T-helper 9 cell (primary cell): ENCODE measurements around the gene METTL25B.
"Not testable (repeated sequence)": the region's sequence is repeated elsewhere in the genome, so short reads cannot be mapped to it uniquely, and the experiment has no call there.

Experiments
- DNase-seq: peaks from one replicate; pipeline ENCODE4 v3.0.0-alpha.2; 2020

METTL25B gene

GRCh38 chr1:156750191-156750672 lies 22.0 kb downstream of the METTL25B start:
- no peak for DNase-seq

GRCh38 chr1:156750711-156751450 lies 22.6 kb downstream of the METTL25B start:
- DNase-seq: peak; percentile 29

DNA sequence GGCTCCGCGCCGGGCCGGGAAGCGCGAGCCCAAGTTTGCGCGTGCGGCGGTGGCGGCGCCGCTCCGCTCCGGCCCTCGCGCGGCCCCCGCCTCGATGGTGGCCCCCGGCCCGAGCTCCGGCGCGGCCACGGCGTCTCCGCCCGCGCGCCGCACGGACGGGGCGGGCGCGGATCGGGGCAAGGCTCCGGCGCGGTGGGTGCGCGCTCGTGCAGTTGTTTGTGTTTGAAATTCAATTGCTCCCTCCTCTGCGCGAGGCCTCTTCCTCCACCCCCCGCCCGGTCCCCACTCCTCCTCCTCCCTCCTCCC lies 23.1 kb downstream of the METTL25B start, which contains the start of gene HDGF:
HDGF (minus strand) TSS at position 225 of the 306 bp plus-strand sequence. CDS start 246 bp downstream, outside the sequence.
- DNase-seq: no peak

GRCh38 chr1:156751757-156752481 lies 23.6 kb downstream of the METTL25B start:
- DNase-seq: peak; percentile 96

DNA sequence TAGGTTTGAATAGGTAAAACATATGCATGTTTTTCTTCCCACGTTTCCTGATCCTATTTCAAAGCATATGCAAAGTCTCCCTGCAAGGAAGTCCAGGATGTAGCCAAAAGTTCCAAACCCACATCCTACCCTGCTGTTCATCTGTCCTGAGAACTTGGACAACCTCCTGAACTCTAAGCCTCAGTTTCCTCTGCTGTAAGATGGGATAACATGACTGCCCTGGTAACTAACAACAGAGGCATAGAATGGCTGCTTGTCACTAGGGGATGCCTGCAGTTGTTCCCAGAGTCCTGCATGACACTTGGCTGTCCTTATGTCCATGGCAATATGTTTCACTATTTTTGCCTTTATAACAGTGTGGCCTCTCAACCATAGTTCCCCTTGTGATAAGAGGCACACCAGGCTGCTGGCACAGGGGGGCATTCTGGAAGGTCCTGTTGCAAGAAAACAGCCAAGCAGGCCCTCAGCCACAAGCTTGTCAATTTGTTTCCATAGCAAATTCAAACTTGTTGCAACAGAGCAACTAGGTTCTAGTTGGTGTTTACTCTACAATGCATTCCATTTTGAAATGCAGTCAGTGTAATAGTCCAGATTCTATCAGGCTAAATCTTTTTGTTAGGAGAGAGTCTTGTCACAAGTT lies 24.7 kb downstream of the METTL25B start:
- no peak for DNase-seq

DNA sequence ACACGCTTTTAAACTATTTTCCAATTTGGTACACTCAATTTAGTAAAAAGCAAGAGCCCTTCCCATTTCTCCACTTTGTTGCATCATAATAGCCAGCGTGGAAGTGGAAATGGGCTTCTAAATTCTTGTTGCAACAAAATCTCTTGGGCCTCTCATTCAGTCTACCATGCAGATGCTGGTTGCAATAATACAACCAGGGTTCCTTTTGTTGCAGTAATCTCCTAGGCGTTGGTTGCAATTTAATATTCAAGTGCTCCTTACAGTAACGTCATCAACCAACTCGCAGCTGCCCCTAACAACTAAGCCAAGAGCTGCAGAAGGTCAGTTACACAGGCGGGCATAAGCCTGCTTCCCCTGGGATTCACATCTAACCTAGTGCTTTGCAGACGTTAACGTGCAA lies 25.9 kb downstream of the METTL25B start:
- no peak for DNase-seq

DNA sequence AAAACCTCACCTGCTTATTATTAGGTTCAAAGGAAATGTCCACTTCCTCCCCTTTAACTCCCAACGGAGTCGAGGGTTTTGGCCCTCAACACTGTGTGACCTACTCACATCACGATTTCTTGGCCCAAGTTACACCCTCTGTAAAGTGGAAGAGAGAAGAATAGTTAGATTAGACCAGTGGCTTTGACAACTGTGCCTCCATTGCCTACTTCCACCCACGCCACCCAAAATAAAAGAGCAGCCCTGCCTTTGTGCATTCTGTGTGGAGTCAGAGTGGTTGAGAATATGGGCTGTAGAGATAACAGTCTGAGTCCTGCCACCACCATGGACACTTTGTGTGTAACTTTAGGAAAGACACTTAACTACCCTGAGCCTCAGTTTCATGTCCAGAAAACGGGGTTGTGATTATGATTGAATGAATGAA lies 27.3 kb downstream of the METTL25B start:
- DNase-seq: no peak

DNA sequence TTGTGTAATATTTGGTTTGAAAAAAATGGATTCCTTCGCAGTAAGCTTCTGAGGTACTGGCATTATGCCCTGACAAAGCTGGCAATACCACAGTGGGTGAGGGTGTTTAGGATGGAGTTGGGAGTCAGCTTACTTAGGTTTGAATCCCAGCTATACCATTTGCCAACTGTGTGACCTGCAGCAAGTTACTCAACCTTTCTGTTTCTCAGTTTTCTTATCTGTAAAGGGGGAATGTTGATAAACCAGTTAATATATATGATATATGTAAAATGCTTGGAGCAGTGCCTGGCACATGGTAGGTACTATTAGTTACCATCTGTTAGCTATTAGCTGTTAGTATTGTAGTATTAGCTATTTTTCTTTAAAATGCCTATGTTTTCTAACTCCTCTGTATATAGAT lies 28.1 kb downstream of the METTL25B start:
- no peak for DNase-seq

DNA sequence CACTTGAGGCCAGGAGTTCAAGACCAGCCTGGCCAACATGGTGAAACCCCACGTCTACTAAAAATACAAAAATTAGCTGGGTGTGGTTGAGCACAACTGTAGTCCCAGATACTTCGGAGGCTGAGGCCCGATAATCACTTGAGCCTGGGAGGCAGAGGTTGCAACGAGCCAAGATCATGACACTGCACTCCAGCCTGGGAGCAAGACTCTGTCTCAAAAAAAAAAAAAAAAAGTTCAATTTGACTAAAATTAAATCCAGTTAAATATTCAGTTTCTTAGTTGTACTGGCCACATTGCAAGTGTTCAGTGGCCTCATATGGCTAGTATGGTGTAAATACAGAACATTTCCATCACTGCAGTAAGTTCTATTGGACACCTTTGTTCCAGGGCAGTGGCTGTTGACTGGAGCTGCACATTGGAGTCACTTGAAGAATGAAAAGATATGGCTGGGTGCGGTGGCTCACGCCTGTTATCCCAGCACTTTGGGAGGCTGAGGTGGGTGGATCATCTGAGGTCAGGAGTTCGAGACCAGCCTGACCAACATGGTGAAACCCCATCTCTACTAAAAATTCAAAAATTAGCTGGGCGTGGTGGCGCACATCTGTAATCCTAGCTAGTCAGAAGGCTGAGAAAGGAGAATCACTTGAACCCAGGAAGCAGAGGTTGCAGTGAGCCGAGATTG lies 29.4 kb downstream of the METTL25B start:
- not testable (repeated sequence) for DNase-seq

DNA sequence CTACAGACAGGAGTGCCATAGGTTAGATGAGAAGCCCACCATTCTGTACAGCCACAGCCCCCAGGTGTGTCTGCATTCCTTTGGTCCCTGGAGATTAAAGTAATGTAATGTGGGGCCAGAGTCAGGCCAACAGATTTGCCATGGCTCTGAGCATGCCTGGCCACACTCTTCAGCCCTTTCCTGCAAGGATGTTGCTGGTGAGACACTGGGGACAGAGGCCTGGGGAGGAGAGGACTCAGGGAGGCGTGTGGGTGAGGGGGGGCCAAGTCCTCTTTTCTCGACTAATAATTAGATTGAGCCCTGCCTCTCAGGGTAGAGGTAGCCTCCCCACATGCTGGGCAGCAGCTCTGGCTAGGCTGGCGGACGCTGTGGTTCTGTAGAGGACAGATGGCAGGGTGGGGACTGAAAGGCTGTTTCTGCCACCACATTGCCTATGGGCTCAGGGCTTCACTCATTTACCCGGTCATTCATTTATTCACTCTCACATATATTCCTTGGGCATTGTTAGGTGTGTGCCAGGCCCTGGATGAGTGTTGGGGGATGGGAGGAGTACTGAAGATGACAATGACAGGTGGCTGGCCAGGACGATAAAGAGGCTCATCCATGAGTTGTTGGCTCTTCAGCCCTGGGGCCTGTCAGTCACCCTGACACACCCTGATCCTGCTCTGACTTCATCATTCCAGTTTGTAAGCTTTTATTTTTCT lies 32.0 kb downstream of the METTL25B start:
- no peak for DNase-seq

DNA sequence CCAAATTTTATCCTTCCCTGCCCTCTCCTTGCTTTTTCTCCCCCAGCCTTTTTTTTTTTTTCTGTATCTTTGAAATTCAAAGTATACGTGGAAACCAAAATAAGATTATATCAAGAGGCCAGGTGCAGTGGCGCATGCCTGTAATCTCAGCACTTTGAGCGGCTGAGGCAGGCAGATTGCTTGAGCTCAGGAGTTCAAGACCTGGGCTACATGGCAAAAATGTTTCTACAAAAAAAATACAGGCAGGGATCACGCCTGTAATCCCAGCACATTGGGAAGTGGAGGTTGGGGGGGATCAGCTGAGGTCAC lies 32.5 kb downstream of the METTL25B start:
- no peak for DNase-seq

- DNase-seq: not testable (repeated sequence)
These were observed 36.9 kb downstream of the METTL25B start for GRCh38 chr1:156765136-156765535.

DNA sequence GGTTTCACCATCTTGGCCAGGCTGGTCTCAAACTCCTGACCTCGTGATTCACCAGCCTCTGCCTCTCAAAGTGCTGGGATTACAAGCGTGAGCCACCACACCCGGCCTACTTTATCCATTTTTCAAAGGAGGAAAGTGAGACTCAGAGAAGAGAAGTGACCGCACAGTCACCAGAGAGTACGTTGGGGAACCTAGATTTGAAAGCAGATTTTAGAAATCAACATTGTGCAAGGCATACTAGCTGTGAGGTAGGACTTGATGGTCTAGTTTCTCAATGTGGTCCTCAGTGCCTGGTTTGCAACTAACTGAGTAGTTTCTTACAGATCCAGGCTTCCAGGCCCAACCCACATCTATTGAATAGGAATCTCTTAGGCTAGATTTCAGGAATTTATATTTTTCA lies 37.4 kb downstream of the METTL25B start:
- DNase-seq: no peak

DNA sequence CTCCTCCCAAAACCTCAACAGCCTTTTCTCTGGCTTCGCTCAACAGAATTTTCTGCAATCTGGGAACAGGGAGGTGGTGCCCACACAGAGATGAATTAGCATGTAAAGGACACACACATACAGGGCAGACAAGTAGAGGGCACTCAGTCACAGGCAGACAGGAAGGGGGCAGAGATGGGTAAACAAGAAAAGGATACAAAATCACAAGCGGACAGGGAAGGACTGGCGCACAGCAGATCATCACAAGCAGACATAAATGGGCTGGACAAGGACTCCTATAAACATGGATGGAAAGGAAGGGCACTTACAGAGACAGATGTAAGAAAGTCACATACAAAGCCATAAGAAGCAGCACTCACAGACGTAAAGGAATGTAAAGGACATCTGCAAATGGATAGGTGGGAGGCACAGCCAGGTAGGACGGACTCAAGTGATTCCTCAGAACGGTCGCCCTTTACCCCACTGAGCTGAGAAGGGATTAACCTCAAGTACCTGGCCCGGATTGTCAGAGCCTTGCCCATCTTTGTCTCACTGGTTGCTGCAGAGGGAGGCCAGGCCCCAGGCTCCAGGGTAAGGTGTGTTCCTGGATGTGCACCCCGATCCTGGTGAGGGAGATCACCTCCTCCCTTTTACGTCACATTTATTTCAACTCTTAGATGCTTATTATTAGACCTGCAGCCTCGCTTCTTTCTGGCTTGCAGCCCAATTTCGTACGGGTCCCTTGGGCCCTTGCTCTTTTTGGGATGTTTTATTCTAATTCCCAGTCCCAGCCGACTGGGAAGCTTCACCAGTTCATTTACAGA lies 38.2 kb downstream of the METTL25B start:
- no peak for DNase-seq

- DNase-seq: peak; percentile 93
These were observed 39.0 kb downstream of the METTL25B start, which contains the start of gene PRCC for GRCh38 chr1:156767101-156767878. TSS of gene PRCC (plus strand) at chr1:156767535. CDS start at chr1:156767772, 237 bp downstream.

- peak; percentile 45 for DNase-seq
These were observed 39.8 kb downstream of the METTL25B start for GRCh38 chr1:156767879-156768604.

GRCh38 chr1:156768610-156769295 lies 40.5 kb downstream of the METTL25B start:
- DNase-seq: no peak

GRCh38 chr1:156772222-156772621 lies 44.0 kb downstream of the METTL25B start:
- DNase-seq: no peak

DNA sequence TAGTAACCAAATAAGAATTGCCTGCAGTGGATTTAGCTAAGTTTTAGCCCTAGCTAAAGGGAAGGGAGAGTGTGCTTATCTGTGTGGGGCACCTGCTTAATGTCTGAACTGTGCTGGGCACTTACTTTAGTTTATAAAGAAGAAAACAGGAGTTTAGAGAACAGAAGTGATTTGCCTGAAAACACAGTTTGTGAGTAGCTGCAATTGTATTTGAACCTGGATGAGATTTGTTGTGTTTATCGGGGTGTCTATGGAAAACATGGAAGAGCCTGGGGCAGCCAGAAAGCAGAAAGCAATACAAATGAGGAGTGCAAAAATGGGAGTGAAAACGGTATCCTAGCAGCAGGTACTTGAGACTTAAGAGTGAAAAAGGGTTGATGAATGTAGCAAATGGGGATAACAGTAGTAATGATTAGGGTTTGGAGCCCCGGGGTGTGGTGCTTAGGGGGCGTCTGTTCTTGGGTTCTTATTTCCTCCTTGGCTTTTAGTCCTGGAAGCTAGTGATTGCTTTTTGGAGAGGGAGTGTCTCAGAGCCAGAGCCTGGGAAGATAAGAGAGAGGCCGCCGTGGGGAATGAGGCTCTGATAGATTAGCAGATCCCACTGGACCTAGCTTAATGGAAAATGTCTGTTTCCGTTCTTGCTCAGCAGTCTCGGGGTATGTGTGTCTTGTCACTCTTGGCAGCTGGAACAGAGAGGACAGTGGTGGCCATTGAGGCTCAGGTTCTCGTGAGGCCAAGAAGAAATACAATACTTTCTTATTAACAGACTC lies 44.6 kb downstream of the METTL25B start:
- no peak for DNase-seq
